ENCODE results near the gene FZD7.

Gene FZD7

DNA sequence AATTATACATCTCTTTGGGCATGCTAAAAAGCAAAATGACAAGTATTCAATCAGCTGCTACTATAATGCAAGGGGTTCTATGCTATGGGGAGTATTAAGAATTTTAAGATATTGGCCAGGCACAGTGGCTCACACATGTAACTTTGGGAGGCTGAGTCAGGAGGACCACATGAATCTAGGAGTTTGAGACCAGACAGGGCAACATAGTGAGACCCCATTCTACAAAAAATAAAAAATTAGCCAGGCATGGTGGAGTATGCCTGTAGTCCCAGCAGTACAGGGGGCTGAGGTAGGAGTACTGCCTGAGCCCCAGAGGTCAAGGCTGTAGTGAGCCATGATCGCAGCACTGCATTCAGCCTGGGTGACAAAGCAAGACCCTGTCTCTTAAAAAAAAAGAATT is 33.9 kb downstream of the FZD7 start:
- DNase-seq (ENCODE audit: low read depth in 3 of 3), result no peak

DNA sequence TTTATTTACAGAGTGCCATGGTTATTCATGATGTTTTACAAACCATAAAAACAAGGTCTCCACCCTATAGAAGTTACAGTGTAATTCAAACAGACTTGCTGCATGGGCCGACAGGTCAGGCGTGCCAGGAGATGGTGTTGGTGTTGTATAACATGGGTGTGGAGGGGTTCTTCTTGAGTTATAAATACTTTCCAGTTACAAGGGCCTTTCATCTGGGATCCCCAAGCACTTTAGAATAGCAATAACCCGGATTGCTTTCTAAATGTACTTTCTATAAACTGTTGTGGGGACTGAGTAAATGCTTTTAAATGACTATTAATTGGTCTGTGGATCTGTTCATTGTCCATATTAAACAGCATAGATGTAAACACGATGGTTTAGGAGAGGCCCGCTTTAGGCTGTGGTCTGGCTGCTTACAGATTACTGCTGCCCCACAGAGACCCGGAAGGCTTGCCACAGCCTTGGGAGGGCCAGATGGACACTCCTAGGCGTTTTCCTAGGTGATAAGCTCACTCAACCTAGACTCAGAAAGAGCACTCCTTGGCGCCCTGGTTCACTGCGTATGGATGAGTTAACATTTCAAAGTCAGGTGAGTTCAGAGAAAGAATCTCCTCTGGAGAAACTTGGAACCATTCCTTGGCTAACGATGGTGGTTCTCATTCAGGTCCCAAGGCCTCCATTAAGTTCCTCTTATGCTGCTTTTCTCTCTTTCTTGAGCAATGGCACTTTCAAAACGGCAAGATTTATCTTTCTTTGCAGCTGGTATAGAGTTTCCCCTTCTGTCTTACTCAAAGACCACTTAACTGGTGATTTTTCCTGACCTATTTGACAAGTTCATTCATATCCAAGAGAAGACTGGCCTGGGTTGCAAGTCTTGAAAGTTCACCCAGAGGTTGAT is 35.8 kb downstream of the FZD7 start:
- DNase-seq (ENCODE audit: low read depth in 3 of 3), result no peak

DNA sequence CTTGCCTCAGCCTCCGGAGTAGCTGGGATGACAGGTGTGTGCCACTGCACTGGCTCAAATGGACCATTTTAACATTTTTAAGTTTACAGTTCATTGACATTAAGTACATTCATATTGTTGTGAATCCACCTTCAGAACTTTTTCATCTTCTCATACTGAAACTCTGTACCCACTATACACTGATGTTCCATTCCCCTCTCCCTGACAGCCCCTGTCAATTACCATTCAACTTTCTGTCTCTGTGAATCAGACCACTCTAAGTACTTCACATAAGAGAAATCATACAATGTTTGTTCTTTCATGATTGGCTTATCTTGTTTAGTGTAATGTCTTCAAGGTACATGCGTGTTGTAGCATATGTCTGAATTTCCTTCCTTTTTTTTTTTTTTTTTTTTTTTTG is 37.5 kb downstream of the FZD7 start:
- DNase-seq (ENCODE audit: low read depth in 3 of 3), result no peak

DNA sequence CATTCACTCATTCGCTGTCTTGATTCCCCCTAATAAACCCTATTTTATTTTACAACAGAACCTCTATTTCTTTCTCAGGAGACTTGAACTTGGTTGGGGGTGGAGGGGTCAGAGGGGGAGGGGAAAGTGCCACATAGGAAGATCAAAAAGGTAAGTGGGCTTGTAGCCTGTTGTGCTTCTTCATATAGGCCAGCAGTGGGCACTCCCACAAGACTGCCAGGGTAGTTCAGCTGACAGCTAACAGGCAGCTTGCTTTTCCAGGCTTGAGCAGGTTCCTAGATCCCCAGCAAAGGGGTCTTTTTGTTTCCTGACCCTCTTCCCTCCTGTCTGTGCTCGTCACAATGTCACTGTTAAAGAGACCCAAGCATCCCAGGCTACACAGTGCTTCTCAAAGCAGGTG is 38.6 kb downstream of the FZD7 start:
- DNase-seq (ENCODE audit: low read depth in 3 of 3), result no peak

DNA sequence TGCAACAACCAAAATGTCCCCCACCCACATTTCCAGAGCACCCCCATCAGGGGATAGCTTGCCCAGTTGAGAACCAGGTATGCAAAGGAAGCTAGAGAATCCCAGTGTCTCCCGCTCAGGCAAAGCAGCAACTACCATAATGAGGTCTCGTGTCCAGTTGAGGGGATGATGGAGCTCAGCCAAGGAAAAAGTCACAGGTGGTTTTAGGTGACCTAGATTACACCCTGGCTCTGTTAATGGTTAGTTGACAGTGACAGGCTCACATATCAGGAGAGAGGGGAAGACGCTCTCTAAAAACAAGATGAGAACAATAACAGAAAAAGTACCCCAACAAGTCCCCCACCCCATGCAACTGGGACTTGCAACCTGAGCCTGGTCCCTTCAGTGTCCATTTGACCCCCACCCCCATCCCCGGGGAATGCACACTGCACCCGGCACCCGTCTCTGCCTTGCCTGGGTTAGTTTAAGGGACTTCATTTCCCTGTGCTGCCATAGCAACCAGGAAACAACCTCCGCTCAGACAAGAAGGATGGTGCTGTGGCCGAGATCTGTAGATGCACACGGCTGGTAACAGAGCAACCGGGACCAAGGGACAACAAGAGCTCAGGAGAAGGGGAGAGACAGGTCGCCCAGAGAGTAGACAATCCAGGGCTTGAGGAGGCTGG is 39.2 kb downstream of the FZD7 start, which contains the start of gene KIAA2012:
TSS of gene KIAA2012 (plus strand) at position 519 of the 665 bp plus-strand sequence. CDS start 373 bp downstream, outside the sequence.
- DNase-seq (ENCODE audit: low read depth in 3 of 3), result no peak

DNA sequence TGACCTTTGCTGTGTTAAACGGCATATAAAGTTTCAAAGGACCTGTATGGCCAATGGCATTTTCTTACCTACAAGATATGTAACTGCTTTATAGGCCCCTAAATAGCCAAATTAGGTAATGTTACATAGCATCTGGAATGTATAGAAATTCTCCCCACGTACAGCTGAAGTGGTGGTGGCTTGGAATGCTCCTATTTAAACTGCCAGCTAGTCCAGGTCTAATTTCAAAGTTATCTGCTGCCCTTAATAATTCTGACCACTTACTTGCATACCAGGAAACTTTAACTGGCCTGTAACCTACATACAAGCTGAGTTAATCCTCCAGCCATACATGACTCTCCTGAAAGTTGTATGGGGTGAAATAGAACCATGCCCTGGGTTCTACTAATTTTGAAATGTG is 40.7 kb downstream of the FZD7 start:
- DNase-seq (ENCODE audit: low read depth in 3 of 3), result no peak

DNA sequence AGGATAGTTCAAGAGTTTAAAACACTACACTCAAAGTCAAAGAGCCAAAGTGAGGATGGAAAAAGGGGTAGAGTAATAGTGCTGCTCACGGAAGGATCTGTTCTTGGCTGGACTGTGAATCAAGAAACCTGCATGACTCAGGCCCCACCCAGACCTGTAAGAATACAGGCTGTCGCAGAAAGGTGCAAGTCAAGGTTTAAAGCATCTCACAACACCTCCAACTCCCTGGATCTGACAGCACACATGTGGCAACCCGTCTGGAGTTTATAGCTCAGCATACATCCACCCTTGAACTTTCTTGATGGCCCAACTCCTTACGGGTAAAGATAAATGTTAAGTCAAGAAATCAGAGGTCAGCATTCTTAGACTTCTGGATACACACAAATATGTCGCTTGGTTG is 45.7 kb downstream of the FZD7 start:
- DNase-seq (ENCODE audit: low read depth in 3 of 3), result no peak

DNA sequence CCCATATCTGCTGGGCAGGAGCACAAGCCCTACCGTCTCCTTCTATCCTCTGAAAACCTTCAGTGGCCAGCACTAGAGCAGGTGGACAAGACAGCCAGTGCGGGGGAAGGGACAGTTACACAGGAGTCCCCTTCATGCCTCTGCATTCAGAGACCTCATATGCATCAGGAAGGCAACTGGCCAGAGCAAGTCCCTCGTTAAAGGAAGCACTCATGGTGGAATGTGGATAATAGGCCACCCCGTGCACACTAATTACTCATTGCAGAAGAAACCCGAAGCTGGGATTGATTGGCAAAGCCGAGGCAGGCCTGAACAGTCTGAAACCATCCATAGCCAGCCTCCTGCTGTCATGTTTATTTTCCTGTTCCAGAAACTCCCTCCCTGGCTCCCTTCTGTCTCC is 50.6 kb downstream of the FZD7 start:
- DNase-seq (ENCODE audit: low read depth in 3 of 3), result no peak

Data from stimulated activated CD4-positive, alpha-beta T cell treated with anti-CD3 and anti-CD28 coated beads, TNF-alpha, amount 100 ng/mL, for 4 hours (primary cell).